Lower leg skin (tissue), 3 donors: Measurements from ENCODE around the gene RTL10.
"Not testable (repeated sequence)": the region's sequence is repeated elsewhere in the genome, so short reads cannot be mapped to it uniquely, and the experiment has no call there.

Experiments
- POLR2A ChIP-seq, 2 donors: fragments of 450-650 bp; IDR thresholded peaks; one replicate each; pipeline ENCODE4 v1.6.1; 2016 to 2017; ENCODE audit warnings: antibody characterized with exemption in 2 of 2, mild to moderate bottlenecking in 1 of 2, moderate library complexity in 1 of 2
- TF ChIP-seq, protein P1 (sequence below), 3 donors: fragments of 450-650 bp; IDR thresholded peaks; one replicate each; pipeline ENCODE4 v1.5.1; 2016; ENCODE audit warnings: antibody characterized with exemption in 3 of 3, mild to moderate bottlenecking in 3 of 3, moderate library complexity in 2 of 3

DNA sequence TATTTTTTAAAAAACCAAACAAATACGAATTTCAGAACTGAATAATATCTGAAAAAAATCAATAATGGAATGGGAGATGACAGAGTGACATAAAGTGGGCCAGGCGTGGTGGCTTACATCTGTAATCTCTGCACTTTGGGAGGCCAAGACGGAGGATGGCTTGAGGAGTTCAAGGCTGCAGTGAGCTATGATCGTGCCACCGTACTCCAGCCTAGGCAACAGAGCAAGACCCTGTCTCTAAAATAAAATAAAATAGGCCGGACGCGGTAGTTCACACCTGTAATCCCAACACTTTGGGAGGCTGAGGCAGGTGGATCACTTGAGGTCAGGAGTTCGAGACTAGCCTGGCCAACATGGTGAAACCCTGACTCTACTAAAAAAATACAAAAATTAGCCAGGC is 21.3 kb downstream of the RTL10 start:
- TF ChIP-seq, protein P1, sequence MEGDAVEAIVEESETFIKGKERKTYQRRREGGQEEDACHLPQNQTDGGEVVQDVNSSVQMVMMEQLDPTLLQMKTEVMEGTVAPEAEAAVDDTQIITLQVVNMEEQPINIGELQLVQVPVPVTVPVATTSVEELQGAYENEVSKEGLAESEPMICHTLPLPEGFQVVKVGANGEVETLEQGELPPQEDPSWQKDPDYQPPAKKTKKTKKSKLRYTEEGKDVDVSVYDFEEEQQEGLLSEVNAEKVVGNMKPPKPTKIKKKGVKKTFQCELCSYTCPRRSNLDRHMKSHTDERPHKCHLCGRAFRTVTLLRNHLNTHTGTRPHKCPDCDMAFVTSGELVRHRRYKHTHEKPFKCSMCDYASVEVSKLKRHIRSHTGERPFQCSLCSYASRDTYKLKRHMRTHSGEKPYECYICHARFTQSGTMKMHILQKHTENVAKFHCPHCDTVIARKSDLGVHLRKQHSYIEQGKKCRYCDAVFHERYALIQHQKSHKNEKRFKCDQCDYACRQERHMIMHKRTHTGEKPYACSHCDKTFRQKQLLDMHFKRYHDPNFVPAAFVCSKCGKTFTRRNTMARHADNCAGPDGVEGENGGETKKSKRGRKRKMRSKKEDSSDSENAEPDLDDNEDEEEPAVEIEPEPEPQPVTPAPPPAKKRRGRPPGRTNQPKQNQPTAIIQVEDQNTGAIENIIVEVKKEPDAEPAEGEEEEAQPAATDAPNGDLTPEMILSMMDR (IDR thresholded peaks at IDR 0.05), result not testable (repeated sequence)
- not testable (repeated sequence) for TF ChIP-seq POLR2A (IDR thresholded peaks at IDR 0.05)
